ENCODE results near the gene ARHGAP42. TPM values are rescaled to one million over a fixed set of nuclear protein-coding genes. Genes with fewer than 3 reads are reported as not detected.

ARHGAP42 gene
- total RNA-seq, 1 experiment from 2014 or later = not detected

DNA sequence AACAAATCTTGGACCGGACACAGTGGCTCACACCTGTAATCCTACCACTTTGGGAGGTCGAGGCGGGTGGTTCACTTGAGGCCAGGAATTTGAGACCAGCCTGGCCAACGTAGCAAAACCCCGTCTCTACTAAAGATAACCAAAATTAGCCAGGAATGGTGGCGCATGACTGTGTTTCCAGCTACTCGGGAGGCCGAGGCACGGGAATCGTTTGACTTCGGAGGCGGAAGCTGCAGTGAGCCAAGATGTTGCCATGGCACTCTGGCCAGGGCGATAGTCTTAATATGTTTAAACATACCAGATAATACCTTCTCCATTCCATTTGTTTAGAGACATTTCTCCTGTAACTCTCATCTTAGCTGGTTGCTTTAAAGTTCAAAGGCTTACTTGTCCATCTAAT lies 218.6 kb downstream of the ARHGAP42 start:
- no peak overlapping the region for H3K27ac ChIP-seq (ENCODE audit: low read length)
- no peaks in the 10 kb centered on the region for H3K27me3 ChIP-seq (ENCODE audit: low read length)
- no peaks in the 10 kb centered on the region for H3K79me2 ChIP-seq (ENCODE audit: low read length)
- H3K4me2 ChIP-seq (ENCODE audit: low read depth, low read length, poor library complexity, severe bottlenecking) = no peak overlapping the region
- H3K9ac ChIP-seq (ENCODE audit: low read length) = no peak overlapping the region
- H2AFZ ChIP-seq (ENCODE audit: low read length) = no peak overlapping the region
- no peaks in the 10 kb centered on the region for H3K36me3 ChIP-seq (ENCODE audit: insufficient read depth, low read length)
- H3K4me1 ChIP-seq (ENCODE audit: low read length) = no peaks in the 10 kb centered on the region
- peaks cover 52% of the 10 kb centered on the region for H3K9me3 ChIP-seq (ENCODE audit: low read length)
- DNase-seq = no peak
- no peaks in the 10 kb centered on the region for H3K9me2 ChIP-seq (replicated peaks; ENCODE audit: insufficient read depth, low read length)
- H4K20me1 ChIP-seq (ENCODE audit: insufficient read depth, low read depth, low read length) = no peaks in the 10 kb centered on the region
- H3K4me3 ChIP-seq (ENCODE audit: low read length) = no peak overlapping the region

DNA sequence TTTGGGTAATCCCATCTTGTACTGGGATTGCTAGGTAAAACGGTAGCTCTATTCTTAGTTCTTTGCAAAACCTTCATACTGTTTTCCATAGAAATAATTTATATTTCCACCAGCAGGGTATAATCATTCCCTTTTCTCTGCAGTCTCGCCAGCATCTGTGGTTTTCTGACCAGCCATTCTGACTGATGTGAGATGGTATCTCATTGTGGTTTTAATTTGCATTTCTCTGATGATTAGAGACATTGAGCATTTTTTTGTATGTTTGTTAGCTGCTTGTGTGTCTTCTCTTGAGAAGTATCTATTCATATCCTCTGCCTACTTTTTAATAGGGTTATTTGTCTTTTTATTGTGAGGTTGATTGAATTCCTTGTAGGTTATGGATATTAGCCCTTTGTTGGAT lies 221.7 kb downstream of the ARHGAP42 start:
- no peaks in the 10 kb centered on the region for H3K36me3 ChIP-seq (ENCODE audit: insufficient read depth, low read length)
- H3K9me2 ChIP-seq (replicated peaks; ENCODE audit: insufficient read depth, low read length) = no peaks in the 10 kb centered on the region
- no peak for DNase-seq
- peaks cover 35% of the 10 kb centered on the region for H3K9me3 ChIP-seq (ENCODE audit: low read length)
- H3K9ac ChIP-seq (ENCODE audit: low read length) = no peak overlapping the region
- no peaks in the 10 kb centered on the region for H3K4me1 ChIP-seq (ENCODE audit: low read length)
- no peak overlapping the region for H2AFZ ChIP-seq (ENCODE audit: low read length)
- no peak overlapping the region for H3K27ac ChIP-seq (ENCODE audit: low read length)
- no peak overlapping the region for H3K4me2 ChIP-seq (ENCODE audit: low read depth, low read length, poor library complexity, severe bottlenecking)
- no peaks in the 10 kb centered on the region for H4K20me1 ChIP-seq (ENCODE audit: insufficient read depth, low read depth, low read length)
- no peaks in the 10 kb centered on the region for H3K27me3 ChIP-seq (ENCODE audit: low read length)
- no peak overlapping the region for H3K4me3 ChIP-seq (ENCODE audit: low read length)
- H3K79me2 ChIP-seq (ENCODE audit: low read length) = no peaks in the 10 kb centered on the region

DNA sequence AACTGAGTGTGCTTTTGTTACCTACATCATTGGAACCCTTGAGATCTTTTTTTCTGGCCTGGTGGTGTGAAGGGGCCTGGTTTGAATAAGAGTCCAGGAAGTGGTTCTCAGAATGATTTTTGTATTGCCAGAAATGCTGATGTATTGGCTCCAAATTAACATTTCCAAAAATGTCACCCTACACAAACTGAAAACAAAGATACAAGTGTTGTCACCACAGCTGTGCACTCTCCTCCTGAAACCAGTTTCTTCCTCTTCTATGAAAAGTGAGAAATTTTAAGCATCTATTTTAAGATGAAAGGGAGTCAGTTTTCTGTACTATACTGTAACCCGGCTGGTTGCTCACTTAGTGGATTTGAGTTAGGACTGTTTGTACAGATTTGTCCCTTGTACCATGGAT lies 223.7 kb downstream of the ARHGAP42 start:
- H3K36me3 ChIP-seq (ENCODE audit: insufficient read depth, low read length) = no peaks in the 10 kb centered on the region
- no peaks in the 10 kb centered on the region for H3K79me2 ChIP-seq (ENCODE audit: low read length)
- no peak for DNase-seq
- H3K4me1 ChIP-seq (ENCODE audit: low read length) = no peaks in the 10 kb centered on the region
- no peaks in the 10 kb centered on the region for H3K9me2 ChIP-seq (replicated peaks; ENCODE audit: insufficient read depth, low read length)
- H3K27me3 ChIP-seq (ENCODE audit: low read length) = no peaks in the 10 kb centered on the region
- no peak overlapping the region for H3K9ac ChIP-seq (ENCODE audit: low read length)
- H3K4me3 ChIP-seq (ENCODE audit: low read length) = no peak overlapping the region
- no peaks in the 10 kb centered on the region for H4K20me1 ChIP-seq (ENCODE audit: insufficient read depth, low read depth, low read length)
- H2AFZ ChIP-seq (ENCODE audit: low read length) = no peak overlapping the region
- H3K27ac ChIP-seq (ENCODE audit: low read length) = no peak overlapping the region
- no peak overlapping the region for H3K4me2 ChIP-seq (ENCODE audit: low read depth, low read length, poor library complexity, severe bottlenecking)
- H3K9me3 ChIP-seq (ENCODE audit: low read length) = peaks cover 36% of the 10 kb centered on the region

DNA sequence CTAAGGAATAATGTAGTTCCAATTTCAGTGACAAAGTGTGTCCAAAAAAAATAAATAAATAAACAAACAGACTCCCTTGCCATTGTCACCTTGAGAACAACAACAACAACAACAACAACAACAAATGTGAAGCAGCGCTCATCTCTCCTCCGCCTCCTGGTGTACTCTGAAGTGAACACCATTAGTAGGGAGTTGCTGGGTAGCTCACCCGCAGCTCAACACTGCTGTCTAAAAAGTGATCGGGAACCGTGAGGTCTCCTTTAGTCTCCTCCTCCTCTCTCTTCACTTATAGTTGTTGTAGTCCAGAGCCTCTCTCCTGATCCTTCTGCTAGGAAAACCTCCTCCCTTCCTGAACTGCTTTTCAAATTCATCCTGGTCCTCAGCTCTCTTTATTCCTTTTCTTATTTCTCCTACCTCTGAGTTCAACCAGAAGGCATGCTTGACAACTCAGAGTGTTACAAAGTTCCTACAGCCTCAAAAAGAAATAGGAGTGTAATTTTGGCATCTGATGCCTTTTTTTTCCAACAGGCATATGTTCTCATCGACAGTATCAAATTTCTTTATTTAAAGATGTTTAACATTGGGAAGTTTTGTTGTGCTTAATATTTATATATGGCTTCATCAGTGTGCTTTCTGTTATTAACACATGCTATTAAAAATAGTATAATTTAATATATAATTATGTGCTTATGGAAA lies 227.5 kb downstream of the ARHGAP42 start:
- H3K4me1 ChIP-seq (ENCODE audit: low read length) = no peaks in the 10 kb centered on the region
- H3K9ac ChIP-seq (ENCODE audit: low read length) = no peak overlapping the region
- no peaks in the 10 kb centered on the region for H3K36me3 ChIP-seq (ENCODE audit: insufficient read depth, low read length)
- peaks cover 25% of the 10 kb centered on the region for H3K9me3 ChIP-seq (ENCODE audit: low read length)
- H4K20me1 ChIP-seq (ENCODE audit: insufficient read depth, low read depth, low read length) = no peaks in the 10 kb centered on the region
- no peak overlapping the region for H3K4me3 ChIP-seq (ENCODE audit: low read length)
- no peak for DNase-seq
- H3K9me2 ChIP-seq (replicated peaks; ENCODE audit: insufficient read depth, low read length) = no peaks in the 10 kb centered on the region
- H3K27ac ChIP-seq (ENCODE audit: low read length) = no peak overlapping the region
- H3K27me3 ChIP-seq (ENCODE audit: low read length) = no peaks in the 10 kb centered on the region
- H3K4me2 ChIP-seq (ENCODE audit: low read depth, low read length, poor library complexity, severe bottlenecking) = no peak overlapping the region
- H2AFZ ChIP-seq (ENCODE audit: low read length) = no peak overlapping the region
- H3K79me2 ChIP-seq (ENCODE audit: low read length) = no peaks in the 10 kb centered on the region

DNA sequence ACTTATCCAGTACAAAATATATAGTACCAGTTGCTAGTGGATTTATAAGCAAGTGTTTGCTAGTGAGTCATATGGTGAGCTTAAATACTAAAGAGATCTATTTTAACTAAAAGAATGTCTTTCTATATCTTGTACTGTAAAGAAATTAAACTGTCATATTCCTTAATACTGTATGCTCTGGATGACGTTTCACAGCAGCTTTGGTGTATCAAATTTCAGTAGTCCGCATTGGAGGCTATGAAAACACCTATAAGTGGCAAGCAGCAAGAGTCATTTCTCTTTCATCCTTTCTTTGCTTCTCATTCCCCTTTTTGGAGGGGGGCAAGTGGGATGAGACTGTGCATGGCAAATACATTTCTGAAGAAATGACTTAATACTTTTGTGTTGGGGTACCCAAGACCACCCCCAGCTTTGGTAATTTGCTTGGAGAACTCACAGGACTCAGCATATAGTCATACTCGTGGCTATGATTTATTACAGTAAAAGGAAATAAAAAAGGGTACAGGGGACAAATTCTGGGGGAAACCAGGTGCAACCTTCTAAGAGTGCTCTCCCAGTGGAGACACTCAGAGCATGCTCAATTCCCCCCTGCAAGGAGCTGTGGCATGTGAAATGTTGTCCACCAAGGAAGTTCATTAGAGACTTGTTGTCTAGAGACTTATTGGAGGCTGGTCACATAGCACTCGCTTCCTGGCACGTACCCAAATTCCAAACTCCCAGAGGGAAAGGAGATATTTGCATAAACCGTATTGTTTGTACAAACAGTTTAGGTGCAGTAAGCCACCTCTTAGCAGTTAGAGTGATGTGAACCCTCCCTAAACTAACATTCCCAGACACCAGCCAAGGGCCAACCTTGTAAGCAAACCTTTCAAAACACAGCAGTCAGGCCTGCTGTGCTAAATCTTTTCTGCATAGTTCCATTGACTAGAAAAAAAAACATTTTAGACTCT lies 231.7 kb downstream of the ARHGAP42 start:
- H3K9me3 ChIP-seq (ENCODE audit: low read length) = peaks cover 31% of the 10 kb centered on the region
- H3K27me3 ChIP-seq (ENCODE audit: low read length) = no peaks in the 10 kb centered on the region
- H3K79me2 ChIP-seq (ENCODE audit: low read length) = no peaks in the 10 kb centered on the region
- H3K4me2 ChIP-seq (ENCODE audit: low read depth, low read length, poor library complexity, severe bottlenecking) = no peak overlapping the region
- no peak for DNase-seq
- H2AFZ ChIP-seq (ENCODE audit: low read length) = no peak overlapping the region
- no peak overlapping the region for H3K4me3 ChIP-seq (ENCODE audit: low read length)
- no peak overlapping the region for H3K27ac ChIP-seq (ENCODE audit: low read length)
- H3K36me3 ChIP-seq (ENCODE audit: insufficient read depth, low read length) = no peaks in the 10 kb centered on the region
- no peak overlapping the region for H3K9ac ChIP-seq (ENCODE audit: low read length)
- H3K9me2 ChIP-seq (replicated peaks; ENCODE audit: insufficient read depth, low read length) = no peaks in the 10 kb centered on the region; the same call in 1 of the 2 replicates
- H3K4me1 ChIP-seq (ENCODE audit: low read length) = no peaks in the 10 kb centered on the region
- no peaks in the 10 kb centered on the region for H4K20me1 ChIP-seq (ENCODE audit: insufficient read depth, low read depth, low read length)

DNA sequence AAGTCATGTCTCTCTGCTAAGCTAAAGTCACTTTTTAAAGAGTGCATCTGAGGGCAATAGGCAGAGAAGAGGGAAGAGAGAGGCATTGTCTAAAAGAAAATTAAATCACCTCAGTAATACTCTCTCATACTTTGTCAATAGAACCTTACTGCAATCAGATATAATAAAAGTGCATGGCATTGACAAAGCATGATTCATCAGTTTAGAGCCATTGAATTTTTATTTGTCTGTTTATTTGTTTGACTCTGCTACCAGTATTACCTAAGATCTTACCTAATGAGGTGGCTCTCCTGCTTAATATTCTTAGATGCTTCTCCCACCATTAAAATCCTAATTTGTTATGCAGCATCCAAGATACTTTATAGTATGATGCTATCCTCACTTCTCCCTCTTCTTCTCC lies 233.5 kb downstream of the ARHGAP42 start:
- H3K9me3 ChIP-seq (ENCODE audit: low read length) = peaks cover 23% of the 10 kb centered on the region; the same call in 1 of the 2 replicates
- no peaks in the 10 kb centered on the region for H4K20me1 ChIP-seq (ENCODE audit: insufficient read depth, low read depth, low read length)
- H3K4me2 ChIP-seq (ENCODE audit: low read depth, low read length, poor library complexity, severe bottlenecking) = no peak overlapping the region
- no peak overlapping the region for H3K9ac ChIP-seq (ENCODE audit: low read length)
- H3K36me3 ChIP-seq (ENCODE audit: insufficient read depth, low read length) = no peaks in the 10 kb centered on the region
- no peaks in the 10 kb centered on the region for H3K27me3 ChIP-seq (ENCODE audit: low read length)
- no peak overlapping the region for H3K4me3 ChIP-seq (ENCODE audit: low read length)
- H3K4me1 ChIP-seq (ENCODE audit: low read length) = no peaks in the 10 kb centered on the region
- no peaks in the 10 kb centered on the region; the same call in 1 of the 2 replicates for H3K9me2 ChIP-seq (replicated peaks; ENCODE audit: insufficient read depth, low read length)
- no peak overlapping the region for H3K27ac ChIP-seq (ENCODE audit: low read length)
- no peaks in the 10 kb centered on the region for H3K79me2 ChIP-seq (ENCODE audit: low read length)
- H2AFZ ChIP-seq (ENCODE audit: low read length) = no peak overlapping the region
- no peak for DNase-seq

DNA sequence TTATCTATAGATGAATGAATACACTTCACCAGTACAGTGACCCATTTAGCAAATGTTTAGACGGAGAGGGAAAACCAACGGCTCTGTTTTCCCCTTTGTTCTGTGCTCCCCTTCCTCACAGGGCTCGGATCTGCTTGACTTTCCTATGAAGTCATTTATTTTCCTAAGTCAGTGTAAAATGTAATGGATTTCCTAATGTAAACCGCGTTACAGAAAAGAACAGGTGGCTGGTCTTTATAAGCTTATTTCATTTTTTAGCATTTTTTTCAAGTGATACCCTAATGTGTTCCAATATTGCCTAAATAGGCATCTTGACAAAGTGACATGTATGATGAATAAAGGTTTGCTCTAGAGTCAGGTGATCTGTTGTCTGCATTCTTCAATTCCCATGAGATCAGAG lies 235.0 kb downstream of the ARHGAP42 start:
- H3K36me3 ChIP-seq (ENCODE audit: insufficient read depth, low read length) = no peaks in the 10 kb centered on the region
- H4K20me1 ChIP-seq (ENCODE audit: insufficient read depth, low read depth, low read length) = no peaks in the 10 kb centered on the region
- H3K4me1 ChIP-seq (ENCODE audit: low read length) = no peaks in the 10 kb centered on the region
- no peaks in the 10 kb centered on the region for H3K27me3 ChIP-seq (ENCODE audit: low read length)
- no peak overlapping the region for H2AFZ ChIP-seq (ENCODE audit: low read length)
- no peaks in the 10 kb centered on the region for H3K79me2 ChIP-seq (ENCODE audit: low read length)
- no peak overlapping the region for H3K9ac ChIP-seq (ENCODE audit: low read length)
- DNase-seq = no peak
- H3K4me2 ChIP-seq (ENCODE audit: low read depth, low read length, poor library complexity, severe bottlenecking) = no peak overlapping the region
- H3K9me3 ChIP-seq (ENCODE audit: low read length) = peaks cover 18% of the 10 kb centered on the region; the same call in 1 of the 2 replicates
- no peaks in the 10 kb centered on the region; the same call in 1 of the 2 replicates for H3K9me2 ChIP-seq (replicated peaks; ENCODE audit: insufficient read depth, low read length)
- no peak overlapping the region for H3K27ac ChIP-seq (ENCODE audit: low read length)
- no peak overlapping the region for H3K4me3 ChIP-seq (ENCODE audit: low read length)

DNA sequence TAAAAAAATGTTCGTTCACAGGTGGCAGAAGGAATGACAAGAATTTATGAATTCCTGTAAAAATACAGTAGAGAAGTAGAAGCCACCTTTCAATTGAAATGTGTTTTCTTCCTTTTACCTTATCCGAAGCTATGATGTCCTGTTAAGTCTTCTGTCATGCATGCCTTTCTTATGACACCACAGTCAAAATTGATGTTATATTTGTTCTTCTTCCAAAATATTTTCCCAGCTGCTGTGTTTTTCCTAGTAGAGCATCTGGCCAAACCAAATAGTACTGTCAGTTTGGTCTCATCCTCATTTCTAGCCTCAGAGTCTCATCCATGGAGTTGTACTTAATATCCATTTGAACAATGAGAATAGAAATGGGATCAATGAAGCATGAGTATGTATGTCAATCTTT lies 236.5 kb downstream of the ARHGAP42 start:
- Histone ChIP-seq H3K27me3 (ENCODE audit: low read length) (no peaks in the 10 kb centered on the region), H3K9ac (ENCODE audit: low read length) (no peak overlapping the region), H3K9me3 (ENCODE audit: low read length) (peaks cover 15% of the 10 kb centered on the region; the same call in 1 of the 2 replicates), H3K9me2 (replicated peaks; ENCODE audit: insufficient read depth, low read length) (no peaks in the 10 kb centered on the region; the same call in 1 of the 2 replicates), H3K4me2 (ENCODE audit: low read depth, low read length, poor library complexity, severe bottlenecking) (no peak overlapping the region), H3K4me1 (ENCODE audit: low read length) (no peaks in the 10 kb centered on the region), H3K27ac (ENCODE audit: low read length) (no peak overlapping the region), H3K36me3 (ENCODE audit: insufficient read depth, low read length) (no peaks in the 10 kb centered on the region), H2AFZ (ENCODE audit: low read length) (no peak overlapping the region), H3K79me2 (ENCODE audit: low read length) (no peaks in the 10 kb centered on the region), H4K20me1 (ENCODE audit: insufficient read depth, low read depth, low read length) (no peaks in the 10 kb centered on the region), H3K4me3 (ENCODE audit: low read length) (no peak overlapping the region)
- no peak for DNase-seq
